Muscle layer of duodenum (tissue), 2 donors: ENCODE results near the gene ESD.
"Not testable (repeated sequence)": the region's sequence is repeated elsewhere in the genome, so short reads cannot be mapped to it uniquely, and the experiment has no call there.

ENCODE experiments used
- H3K27ac ChIP-seq: one replicate; pipeline ENCODE4 v1.7.0; 2013; ENCODE audit warnings: mild to moderate bottlenecking, low read length
- H3K27me3 ChIP-seq: one replicate; pipeline ENCODE4 v1.7.0; 2013; ENCODE audit warnings: low read depth, mild to moderate bottlenecking, control low read depth, low read length
- H3K36me3 ChIP-seq, 2 donors: one replicate each; pipeline ENCODE4 v1.7.0; 2013; ENCODE audit warnings: low read length in 2 of 2, control low read depth in 1 of 2, mild to moderate bottlenecking in 1 of 2; ENCODE audit not compliant: insufficient read depth in 2 of 2, control insufficient read depth in 1 of 2
- H3K4me1 ChIP-seq, 2 donors: one replicate each; pipeline ENCODE4 v1.7.0; 2013; ENCODE audit warnings: low read length in 2 of 2, mild to moderate bottlenecking in 2 of 2, control low read depth in 1 of 2, moderate library complexity in 1 of 2; ENCODE audit not compliant: insufficient read depth in 2 of 2, control insufficient read depth in 1 of 2
- H3K4me3 ChIP-seq, 2 donors: one replicate each; pipeline ENCODE4 v1.7.0; 2013; ENCODE audit warnings: low read length in 2 of 2, low read depth in 1 of 2, mild to moderate bottlenecking in 1 of 2
- H3K9me3 ChIP-seq, 2 donors: one replicate each; pipeline ENCODE4 v1.7.0; 2013; ENCODE audit warnings: low read length in 2 of 2, control low read depth in 1 of 2, mild to moderate bottlenecking in 1 of 2; ENCODE audit not compliant: control insufficient read depth in 1 of 2
- donor health status: healthy.

ESD gene

GRCh38 chr13:46756977-46757376, 40.0 kb downstream of the ESD start:
- H3K4me3 ChIP-seq, result no peak overlapping the region
- no peak overlapping the region for H3K27ac ChIP-seq
- H3K9me3 ChIP-seq, result no peaks in the 10 kb centered on the region
- peaks cover 0 to 15% of the 10 kb centered on the region in 2 donors for H3K4me1 ChIP-seq
- H3K36me3 ChIP-seq, result peaks cover 0 to 3% of the 10 kb centered on the region in 2 donors
- H3K27me3 ChIP-seq, result no peaks in the 10 kb centered on the region

- Histone ChIP-seq H3K4me1 (peaks cover 0 to 15% of the 10 kb centered on the region in 2 donors), H3K36me3 (peaks cover 7 to 16% of the 10 kb centered on the region in 2 donors)
- not testable (repeated sequence) for H3K4me3 ChIP-seq, H3K9me3 ChIP-seq, H3K27me3 ChIP-seq, H3K27ac ChIP-seq
These were observed 41.5 kb downstream of the ESD start for GRCh38 chr13:46755508-46755907.

- no peak overlapping the region for H3K4me3 ChIP-seq
- H3K27me3 ChIP-seq, result no peaks in the 10 kb centered on the region
- no peak overlapping the region for H3K27ac ChIP-seq
- peaks cover 10 to 18% of the 10 kb centered on the region in 2 donors for H3K36me3 ChIP-seq
- H3K4me1 ChIP-seq, result peaks cover 0 to 15% of the 10 kb centered on the region in 2 donors
- no peaks in the 10 kb centered on the region for H3K9me3 ChIP-seq
These were observed 42.1 kb downstream of the ESD start for GRCh38 chr13:46754812-46755211.

- H3K27me3 ChIP-seq, result no peaks in the 10 kb centered on the region
- H3K36me3 ChIP-seq, result peaks cover 10 to 23% of the 10 kb centered on the region in 2 donors
- no peak overlapping the region for H3K4me3 ChIP-seq
- no peak overlapping the region for H3K27ac ChIP-seq
- H3K9me3 ChIP-seq, result no peaks in the 10 kb centered on the region
- peaks cover 0 to 15% of the 10 kb centered on the region in 2 donors for H3K4me1 ChIP-seq
These were observed 43.0 kb downstream of the ESD start for GRCh38 chr13:46753917-46754316.

- no peaks in the 10 kb centered on the region for H3K27me3 ChIP-seq
- no peak overlapping the region for H3K4me3 ChIP-seq
- peaks cover 17 to 30% of the 10 kb centered on the region in 2 donors for H3K36me3 ChIP-seq
These were observed 43.8 kb downstream of the ESD start for GRCh38 chr13:46753137-46753536.

GRCh38 chr13:46751811-46752635, 44.9 kb downstream of the ESD start:
- H3K27me3 ChIP-seq, result no peaks in the 10 kb centered on the region
- H3K4me3 ChIP-seq, result no peak overlapping the region
- H3K9me3 ChIP-seq, result no peaks in the 10 kb centered on the region
- no peak overlapping the region for H3K27ac ChIP-seq
- peaks cover 0 to 4% of the 10 kb centered on the region in 2 donors for H3K4me1 ChIP-seq
- H3K36me3 ChIP-seq, result peaks cover 17 to 33% of the 10 kb centered on the region in 2 donors

More at GRCh38 chr13:46753137-46753536, 43.8 kb downstream of the ESD start:
- H3K4me1 ChIP-seq, result peaks cover 0 to 15% of the 10 kb centered on the region in 2 donors
- H3K27ac ChIP-seq, result no peak overlapping the region
- H3K9me3 ChIP-seq, result no peaks in the 10 kb centered on the region

GRCh38 chr13:46749951-46750350, 47.0 kb downstream of the ESD start:
- H3K4me1 ChIP-seq, result no peaks in the 10 kb centered on the region
- H3K4me3 ChIP-seq, result no peak overlapping the region
- H3K9me3 ChIP-seq, result no peaks in the 10 kb centered on the region
- no peak overlapping the region for H3K27ac ChIP-seq
- no peaks in the 10 kb centered on the region for H3K27me3 ChIP-seq
- peaks cover 23 to 45% of the 10 kb centered on the region in 2 donors for H3K36me3 ChIP-seq

GRCh38 chr13:46748300-46748699, 48.7 kb downstream of the ESD start:
- Histone ChIP-seq H3K4me3 (no peak overlapping the region), H3K27ac (no peak overlapping the region), H3K9me3 (no peaks in the 10 kb centered on the region), H3K27me3 (no peaks in the 10 kb centered on the region), H3K36me3 (peaks cover 23 to 53% of the 10 kb centered on the region in 2 donors), H3K4me1 (no peaks in the 10 kb centered on the region)

- Histone ChIP-seq H3K4me1 (no peaks in the 10 kb centered on the region), H3K27me3 (no peaks in the 10 kb centered on the region), H3K27ac (no peak overlapping the region), H3K9me3 (no peaks in the 10 kb centered on the region), H3K36me3 (peaks cover 23 to 56% of the 10 kb centered on the region in 2 donors), H3K4me3 (no peak overlapping the region)
These were observed 49.7 kb downstream of the ESD start for GRCh38 chr13:46747031-46747820.

GRCh38 chr13:46745706-46746105, 51.3 kb downstream of the ESD start:
- no peak overlapping the region for H3K4me3 ChIP-seq
- no peak overlapping the region for H3K27ac ChIP-seq
- no peaks in the 10 kb centered on the region for H3K9me3 ChIP-seq
- peaks cover 29 to 55% of the 10 kb centered on the region in 2 donors for H3K36me3 ChIP-seq
- no peaks in the 10 kb centered on the region for H3K27me3 ChIP-seq
- H3K4me1 ChIP-seq, result no peaks in the 10 kb centered on the region

- Histone ChIP-seq H3K27me3 (no peaks in the 10 kb centered on the region), H3K9me3 (no peaks in the 10 kb centered on the region), H3K27ac (no peak overlapping the region), H3K4me3 (no peak overlapping the region), H3K4me1 (no peaks in the 10 kb centered on the region), H3K36me3 (peaks cover 23 to 51% of the 10 kb centered on the region in 2 donors)
These were observed 51.9 kb downstream of the ESD start for GRCh38 chr13:46745062-46745461.
